ENCODE data around the gene RCAN1. TPM values are rescaled to one million over a fixed set of nuclear protein-coding genes. Genes with fewer than 3 reads are reported as not detected.
"Not testable (repeated sequence)": the region's sequence is repeated elsewhere in the genome, so short reads cannot be mapped to it uniquely, and the experiment has no call there.

RCAN1 gene
- total RNA-seq, 1 experiment from 2014 or later: 66.9 TPM

DNA sequence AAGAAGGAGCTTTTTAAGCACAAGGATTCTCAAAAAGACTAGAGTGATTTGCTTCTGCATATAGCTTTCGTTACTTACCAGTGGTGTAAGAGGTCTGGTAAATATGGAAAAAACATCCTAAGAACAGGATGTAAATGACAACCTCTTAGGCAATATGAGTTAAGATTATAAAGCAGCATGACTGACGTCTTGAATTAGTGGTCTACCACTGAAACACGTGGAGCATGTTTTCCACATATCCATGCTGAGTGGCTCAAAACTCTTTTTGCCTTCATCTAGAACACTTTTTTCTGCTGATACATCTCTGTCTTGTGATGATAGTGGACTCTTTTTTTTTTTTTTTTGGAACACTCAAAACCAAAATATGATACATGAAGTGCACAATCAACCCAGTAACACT is 44.6 kb downstream of the RCAN1 start:
- DNase-seq (ENCODE audit: low read depth): no peak

DNA sequence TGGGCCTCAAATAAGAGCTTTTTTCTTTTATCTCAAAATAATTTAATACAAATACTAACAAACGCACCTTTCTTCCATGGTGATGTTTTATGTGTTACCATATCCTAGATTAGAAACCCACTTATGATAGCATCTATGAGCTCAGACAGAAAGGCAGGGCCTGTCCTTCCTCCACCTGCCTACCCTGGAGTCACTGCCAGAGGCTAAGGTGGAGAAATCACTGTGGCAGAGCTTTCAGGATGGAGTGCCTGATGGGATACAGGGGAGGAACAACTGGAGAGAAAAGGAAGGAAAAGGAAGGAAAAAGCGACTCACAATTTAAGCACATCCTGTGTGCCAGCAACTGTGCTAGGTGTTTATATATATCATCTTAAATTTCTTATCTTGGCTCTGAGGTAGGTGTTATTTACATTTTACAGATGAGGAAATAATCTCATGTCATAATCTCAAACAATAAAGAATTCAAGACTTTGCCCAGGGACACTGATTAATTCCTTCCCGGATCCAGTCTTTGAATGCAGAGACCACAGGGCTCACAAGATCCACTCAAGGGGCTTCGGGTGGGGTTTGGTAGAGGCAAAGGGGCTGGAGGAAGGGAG is 45.4 kb downstream of the RCAN1 start:
- no peak for DNase-seq (ENCODE audit: low read depth)

DNA sequence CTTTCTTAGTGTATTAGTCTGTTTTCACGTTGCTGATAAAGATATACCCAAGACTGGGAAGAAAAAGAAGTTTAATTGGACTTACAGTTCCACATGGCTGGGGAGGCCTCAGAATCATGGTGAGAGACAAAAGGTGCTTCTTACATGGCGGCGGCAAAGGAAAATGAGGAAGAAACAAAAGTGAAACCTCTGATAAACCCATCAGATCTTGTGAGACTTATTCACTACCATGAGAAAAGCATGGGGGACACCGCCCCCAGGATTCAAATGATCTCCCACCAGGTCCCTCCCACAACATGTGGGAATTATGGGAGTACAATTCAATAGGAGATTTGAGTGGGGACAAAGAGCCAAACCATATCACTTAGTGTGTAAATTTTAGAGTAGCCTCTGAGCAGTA is 46.1 kb downstream of the RCAN1 start:
- DNase-seq (ENCODE audit: low read depth): not testable (repeated sequence)

DNA sequence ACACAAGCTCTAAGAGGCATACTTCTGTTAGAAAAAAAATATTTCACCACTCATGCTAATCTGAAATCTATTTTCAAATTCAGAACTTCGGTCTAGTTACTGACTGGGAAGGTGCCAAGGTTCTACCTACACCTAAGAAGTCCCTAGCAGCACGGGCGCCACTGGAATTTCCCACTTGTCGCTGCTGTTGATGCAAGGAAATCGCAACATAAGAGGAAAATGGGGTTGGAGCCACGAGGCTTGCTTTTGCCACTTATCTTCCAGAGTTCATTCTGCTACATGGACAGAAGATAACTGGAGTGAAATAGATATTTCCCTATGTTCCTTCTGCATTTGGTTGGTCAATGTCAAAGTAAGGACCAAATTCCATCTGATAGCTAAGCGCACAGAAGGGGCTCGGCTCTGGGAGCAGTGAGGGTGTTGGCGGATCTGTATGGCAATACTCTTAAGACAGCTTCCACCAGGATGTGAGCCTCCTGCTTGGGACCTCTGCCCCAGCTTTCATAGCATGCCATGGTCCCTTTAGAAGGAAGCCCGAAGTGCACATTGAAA is 47.2 kb downstream of the RCAN1 start:
- no peak for DNase-seq (ENCODE audit: low read depth)

DNA sequence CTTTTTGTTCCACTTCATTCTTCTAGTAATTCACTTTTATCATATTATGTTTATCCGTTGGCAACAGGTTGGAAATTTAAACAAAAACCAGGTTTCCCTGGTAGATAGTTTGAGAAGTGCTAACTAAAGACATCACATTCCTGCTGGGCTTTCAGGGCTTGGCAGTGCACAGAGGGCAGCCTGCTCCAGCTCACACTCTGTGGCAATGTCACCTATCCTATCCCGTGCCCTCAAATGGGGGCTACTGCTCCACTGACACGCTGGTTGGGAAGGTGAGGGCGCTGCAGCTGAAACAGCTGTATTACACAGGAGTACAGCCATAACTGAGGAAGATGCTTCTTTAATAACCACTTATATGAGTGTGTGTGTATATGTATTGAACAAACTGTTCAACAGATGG is 49.7 kb downstream of the RCAN1 start:
- DNase-seq (ENCODE audit: low read depth): no peak

DNA sequence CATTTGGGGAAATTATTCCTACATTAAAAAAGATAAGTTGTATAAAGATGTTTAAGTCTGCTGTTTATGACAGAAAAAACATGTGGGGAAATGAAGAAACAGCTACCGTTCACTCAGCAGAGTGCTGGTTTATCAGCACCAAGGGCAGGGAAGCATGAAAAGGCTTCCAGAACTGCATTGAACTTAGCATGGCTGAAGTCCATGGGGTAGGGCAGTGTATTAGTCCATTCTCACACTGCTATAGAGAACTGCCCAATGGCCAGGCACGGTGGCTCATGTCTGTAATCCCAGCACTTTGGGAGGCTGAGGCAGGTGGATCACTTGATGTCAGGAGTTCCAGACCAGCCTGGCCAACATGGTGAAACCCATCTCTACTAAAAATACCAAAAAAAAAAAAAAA is 51.5 kb downstream of the RCAN1 start:
- not testable (repeated sequence) for DNase-seq (ENCODE audit: low read depth)

DNA sequence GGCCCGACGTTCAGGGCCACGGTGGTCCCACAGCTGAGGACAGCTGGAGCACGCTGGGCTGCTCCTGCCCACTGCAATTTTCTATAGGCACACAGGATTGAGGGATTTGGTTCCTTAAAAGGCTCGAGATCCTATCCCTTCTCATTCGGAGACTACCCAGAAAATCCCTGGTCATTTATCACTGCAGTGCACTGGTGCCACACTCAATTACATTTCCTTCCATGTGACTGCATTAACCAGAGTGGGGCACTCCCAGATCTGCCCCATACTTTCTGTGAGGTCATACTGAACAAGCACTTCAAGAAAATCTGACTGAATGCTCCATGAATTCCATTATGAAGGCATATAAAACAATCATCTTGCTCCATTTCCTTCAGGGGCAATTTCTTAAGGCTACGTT is 53.1 kb downstream of the RCAN1 start:
- DNase-seq (ENCODE audit: low read depth): no peak

DNA sequence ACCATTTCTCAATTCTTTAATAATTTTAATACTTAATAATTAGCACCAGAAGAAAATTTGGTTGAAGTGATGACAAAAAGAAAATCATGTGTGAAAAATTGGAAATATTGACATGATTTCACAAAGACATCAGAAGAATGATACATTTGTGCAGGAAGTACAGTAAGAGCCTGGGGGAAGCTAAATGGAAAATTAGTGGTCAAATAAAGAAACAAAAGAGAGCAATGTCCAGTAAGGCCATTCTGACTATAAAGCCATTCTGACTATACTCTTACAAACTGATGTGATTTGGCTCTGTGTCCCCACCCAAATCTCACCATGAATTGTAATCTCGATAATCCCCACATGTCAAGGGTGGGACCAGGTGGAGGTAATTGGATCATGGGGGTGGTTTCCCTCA is 54.3 kb downstream of the RCAN1 start:
- no peak for DNase-seq (ENCODE audit: low read depth)

DNA sequence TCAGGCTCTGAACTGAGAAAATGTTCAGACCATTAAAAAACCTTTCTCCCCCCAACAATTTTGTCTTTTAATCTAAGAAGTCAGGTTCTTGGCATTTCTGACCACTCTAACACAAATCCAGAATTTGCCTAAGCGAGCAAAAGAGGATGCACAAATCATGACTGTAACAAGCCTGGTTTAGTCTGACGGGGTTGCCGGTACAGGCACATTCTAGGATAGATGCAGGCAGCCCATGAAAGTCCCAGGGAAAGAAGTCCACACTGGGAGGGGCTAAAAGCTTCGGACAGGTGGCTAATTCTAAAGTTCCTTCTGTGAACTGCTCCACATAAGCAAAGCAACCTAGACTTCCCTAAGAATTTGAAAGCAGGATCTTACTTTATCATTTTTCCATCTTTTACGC is 54.9 kb downstream of the RCAN1 start:
- no peak for DNase-seq (ENCODE audit: low read depth)

DNA sequence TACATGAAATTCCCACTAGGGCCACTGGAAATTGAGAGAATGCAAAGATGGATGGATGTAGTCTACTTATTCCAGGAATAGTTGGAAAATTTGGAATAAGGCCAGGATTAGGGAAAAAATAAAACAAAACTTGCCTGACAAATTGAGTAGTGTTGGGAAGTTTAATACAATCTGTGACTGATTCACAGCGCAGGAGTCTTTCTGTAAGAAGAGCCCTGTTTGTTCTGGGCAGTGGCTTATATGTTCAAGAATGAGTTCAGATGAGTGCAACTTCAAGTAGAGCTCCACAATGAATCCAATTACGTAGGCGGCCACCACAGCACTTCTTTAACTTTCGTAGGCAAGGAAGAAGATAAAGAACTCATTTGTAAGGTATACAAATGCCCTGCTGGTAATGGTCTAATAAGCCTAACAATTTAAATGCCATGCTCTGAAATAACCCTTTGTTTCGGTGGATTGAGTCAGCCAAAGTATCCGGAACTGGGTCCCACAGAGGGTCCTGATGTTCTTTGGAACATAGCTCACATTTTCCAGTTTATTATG is 55.8 kb downstream of the RCAN1 start:
- DNase-seq (ENCODE audit: low read depth): no peak

DNA sequence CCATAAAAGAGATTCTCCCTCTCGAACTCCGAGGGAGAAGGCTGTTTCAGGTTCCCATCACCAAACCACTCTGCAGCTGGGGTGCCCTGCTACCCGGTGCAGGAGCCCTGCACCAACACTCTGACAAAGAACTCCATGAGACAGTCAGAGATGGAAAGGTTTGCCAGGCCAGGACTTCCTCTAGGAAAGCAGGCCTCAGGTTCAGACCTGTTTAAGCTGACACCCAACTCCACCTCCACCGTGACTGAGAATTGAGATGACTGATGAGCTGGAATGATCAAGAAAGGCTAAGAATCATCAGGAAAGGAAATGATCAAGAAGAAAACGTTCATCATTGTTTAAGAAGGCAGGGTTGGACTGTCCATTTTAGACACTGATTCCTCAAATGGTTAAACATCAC is 56.7 kb downstream of the RCAN1 start:
- no peak for DNase-seq (ENCODE audit: low read depth)

DNA sequence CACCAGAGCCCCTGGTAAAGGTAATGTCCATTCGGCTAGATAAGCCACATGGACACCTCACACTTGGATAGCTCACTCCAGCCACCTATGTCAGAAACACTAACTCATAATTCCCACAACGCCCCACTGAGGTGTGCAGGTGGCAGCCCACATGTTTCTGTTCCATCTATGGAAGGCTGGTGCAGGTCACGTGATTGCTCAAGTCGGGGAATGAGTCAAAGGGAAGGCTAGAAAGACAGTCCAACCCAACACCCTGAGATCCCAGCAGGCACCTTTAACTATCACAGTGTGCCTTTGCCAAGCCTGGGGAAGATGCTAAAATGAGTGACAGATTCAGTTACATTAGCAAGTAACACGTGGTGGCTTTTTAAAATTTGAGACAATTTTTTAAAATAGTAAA is 57.7 kb downstream of the RCAN1 start:
- DNase-seq (ENCODE audit: low read depth): no peak

DNA sequence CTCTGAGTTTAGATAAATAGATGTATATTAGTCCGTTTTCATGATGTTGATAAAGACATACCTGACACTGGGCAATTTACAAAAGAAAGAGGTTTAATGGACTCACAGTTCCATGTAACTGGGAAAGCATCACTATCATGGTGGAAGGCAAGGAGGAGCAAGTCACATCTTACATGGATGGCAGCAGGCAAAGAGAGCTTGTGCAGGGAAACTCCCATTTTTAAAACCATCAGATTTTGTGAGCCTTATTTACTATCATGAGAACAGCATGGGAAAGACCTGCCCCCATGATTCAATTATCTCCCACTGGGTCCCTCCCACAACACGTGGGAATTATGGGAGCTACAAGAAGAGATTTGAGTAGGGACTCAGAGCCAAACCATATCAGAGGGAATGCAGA is 60.2 kb downstream of the RCAN1 start:
- not testable (repeated sequence) for DNase-seq (ENCODE audit: low read depth)

DNA sequence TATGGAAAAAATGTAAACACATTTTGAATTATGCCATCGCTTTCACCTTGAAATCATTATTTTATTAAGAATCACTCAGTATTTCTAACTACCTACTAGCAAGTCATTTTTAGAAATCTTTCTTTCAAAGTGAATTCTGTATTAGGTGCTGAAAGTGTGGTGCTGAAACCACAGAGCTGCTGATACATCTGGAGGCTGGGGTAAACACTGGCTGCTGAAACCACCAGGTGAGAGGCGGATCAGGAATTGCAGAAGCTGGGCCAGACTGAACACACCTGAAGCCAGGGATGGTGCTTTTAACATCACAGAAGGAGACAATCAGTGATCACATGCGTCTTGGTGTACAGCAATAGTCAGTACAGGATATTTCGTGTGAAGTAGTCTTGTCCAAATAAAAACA is 60.7 kb downstream of the RCAN1 start:
- no peak for DNase-seq (ENCODE audit: low read depth)

DNA sequence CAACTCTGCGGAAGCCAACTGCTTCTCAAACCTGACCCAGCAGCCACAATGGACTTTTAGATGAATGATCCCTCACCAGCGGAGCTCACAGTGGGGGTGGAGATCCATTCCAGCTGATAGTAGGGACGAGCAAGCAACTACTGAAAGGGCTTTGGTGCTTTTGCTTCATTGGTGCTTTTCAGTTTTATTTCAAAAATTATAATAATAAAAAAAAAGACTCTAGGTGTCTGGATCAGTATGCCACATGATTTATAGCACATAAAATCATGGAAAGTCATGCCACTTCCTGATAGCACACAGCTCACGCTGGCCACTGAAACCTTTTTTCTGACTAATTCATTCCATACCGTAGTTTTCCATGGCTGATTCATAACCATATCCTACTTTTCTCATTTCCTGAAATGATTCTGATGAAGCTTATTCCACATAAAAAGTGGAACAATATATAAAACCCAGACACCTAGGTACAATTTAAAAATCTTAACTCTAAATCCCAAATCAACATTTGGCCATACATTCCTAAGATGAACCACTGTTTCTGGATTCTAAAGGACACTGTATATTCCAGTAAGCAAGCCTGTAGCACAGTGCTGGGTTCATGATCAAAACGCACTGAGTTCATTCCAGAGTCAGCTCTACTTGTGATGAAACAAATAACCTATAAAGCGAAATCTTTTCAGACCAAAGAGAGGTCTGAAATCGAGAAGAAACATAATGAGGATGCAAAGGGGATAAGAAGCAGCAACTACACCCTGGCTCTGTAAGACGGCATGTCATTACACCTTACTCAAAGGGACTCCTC is 61.6 kb downstream of the RCAN1 start:
- DNase-seq (ENCODE audit: low read depth): peak; percentile 78

DNA sequence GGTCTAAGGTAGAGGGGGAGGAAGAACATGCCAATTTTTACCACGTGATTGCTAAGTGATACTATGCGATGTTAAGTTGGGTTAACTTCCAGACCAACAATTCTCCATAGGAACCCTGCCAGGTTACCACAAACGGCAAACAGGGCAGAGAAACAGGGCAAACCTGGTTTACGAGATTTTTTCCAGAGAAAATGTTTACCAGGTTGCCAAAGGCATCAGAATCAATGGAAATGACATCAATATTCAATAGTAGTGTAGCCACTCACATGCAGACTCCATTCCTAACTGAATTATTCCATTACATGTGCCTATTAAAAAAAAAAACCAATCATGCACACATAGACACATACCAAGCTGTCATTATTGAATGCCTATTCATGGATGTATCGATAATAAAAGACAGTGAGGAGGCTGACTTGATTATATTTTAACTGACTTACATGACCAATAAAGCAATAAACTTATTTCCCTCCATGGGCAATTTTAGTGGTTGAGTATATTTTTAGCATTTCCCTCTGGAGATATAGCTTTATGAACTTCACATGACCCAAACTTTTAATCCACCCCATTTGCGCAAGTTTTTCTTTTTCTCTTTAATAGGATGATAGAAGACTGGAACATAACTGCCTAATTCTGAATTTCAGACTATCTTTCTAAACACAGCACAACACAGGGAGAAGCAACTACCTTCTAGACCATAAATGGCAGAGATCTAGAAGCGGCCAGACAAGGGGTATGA is 62.4 kb downstream of the RCAN1 start:
- DNase-seq (ENCODE audit: low read depth): no peak

DNA sequence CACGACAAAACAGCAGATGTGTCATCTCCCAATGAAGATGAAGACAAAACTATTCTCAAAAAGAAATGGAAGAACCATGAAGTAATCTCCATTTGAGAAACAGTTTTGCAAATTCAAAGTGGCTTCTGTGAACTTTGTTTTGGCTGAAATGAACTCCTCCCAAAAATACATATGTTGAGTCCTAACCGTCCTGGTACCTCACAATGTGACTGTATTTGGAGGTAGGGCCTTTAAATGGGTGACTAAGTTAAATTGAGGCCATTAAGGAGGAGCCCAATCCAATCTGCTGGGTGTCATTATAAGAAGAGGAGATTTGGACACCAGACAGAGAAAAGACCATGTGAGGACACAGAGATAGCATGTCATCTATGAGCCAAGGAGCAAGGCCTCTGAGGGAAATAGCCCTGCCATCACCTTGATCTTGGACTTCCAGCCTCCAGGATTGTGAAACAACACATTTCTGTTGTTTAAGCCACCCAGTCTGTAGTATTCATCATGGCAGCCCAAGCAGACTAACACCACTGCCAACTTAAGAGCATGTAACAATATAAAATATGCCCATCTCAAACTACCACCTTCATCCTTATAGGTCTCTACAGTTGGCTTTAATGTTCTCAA is 64.6 kb downstream of the RCAN1 start:
- no peak for DNase-seq (ENCODE audit: low read depth)

DNA sequence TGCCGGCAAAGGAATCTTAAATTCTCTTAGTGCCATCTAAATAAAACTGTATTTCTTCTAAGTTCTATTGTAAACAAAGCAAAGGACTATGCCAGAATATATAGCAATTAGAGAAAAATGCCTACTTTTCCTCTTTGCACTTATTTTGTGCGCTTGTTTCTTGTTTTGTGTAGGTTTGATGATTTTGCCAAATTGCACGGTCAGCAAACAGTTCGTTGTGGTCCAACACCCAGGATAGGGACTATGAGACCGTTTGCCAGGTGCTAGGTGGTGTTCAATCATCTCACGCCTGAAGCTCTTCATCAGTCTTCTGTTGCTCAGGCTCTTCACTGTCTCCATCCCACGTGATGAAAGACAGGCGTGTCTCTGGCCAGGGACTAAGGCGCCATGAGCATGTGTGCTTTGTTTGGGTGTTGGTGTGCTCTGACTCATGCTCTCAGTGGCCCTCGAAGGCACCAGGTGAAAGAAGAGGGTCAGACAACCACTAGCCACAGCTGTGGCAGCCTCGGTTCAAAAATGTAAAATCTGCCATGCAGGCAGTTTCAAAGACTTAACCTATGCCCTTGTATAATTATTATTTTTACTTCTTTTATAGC is 66.0 kb downstream of the RCAN1 start:
- DNase-seq (ENCODE audit: low read depth): no peak

DNA sequence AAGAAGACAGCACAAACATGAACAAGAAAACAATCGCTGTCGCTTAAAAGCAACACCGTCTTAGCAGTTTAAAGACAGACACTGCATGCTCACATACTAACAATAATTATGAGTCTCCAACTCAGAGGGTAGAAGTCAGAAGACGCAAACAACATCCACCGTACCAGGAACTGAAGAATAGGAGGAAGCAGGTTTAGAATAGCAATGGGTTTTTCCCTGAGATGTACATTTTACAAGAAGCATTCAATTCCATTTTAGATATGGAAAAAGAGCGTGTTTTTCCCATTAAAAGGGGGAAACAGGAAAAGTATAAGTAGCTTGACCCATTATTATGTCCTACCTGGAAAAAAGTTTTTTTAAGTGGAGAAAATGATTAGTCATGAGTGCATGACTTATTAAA is 68.4 kb downstream of the RCAN1 start:
- no peak for DNase-seq (ENCODE audit: low read depth)

DNA sequence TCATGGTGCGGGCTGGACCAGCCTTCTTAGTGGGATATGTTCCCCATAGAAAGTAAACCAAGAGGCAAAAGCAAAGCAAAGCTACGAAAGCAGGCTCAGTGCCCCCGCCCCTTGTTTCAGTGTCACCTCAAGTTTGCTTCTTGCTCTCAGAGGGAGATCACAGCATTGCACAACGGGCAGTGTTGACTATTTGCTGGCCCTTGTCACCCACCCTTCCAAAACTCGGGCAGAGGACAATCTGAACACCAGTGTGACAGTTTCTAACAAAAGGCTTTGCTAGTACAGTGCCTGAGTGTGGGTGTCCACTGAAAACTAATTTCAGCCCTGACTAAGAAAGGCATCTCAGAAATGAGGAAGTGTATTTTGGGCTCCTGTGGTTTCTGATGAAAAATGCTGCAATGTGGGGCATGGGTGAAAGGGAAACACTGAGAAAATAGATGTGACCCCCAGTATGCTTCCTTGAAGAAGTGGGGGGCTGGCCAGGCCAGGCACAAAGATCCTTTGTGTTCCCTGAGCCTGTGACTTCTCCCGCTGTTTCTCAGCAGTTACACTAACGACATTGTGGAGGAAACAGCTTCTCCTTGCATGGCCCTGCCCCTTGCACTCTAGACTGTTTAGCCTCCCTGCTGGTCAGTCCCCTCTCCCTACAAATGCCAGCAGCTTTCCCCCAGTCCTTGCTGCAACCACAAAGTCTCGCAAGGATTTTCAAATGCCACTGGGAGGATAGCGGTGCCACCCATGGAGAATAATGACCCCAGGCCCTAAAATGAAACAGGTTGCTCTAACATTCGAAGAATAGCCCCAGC is 69.6 kb downstream of the RCAN1 start:
- peak; percentile 62 for DNase-seq (ENCODE audit: low read depth)

DNA sequence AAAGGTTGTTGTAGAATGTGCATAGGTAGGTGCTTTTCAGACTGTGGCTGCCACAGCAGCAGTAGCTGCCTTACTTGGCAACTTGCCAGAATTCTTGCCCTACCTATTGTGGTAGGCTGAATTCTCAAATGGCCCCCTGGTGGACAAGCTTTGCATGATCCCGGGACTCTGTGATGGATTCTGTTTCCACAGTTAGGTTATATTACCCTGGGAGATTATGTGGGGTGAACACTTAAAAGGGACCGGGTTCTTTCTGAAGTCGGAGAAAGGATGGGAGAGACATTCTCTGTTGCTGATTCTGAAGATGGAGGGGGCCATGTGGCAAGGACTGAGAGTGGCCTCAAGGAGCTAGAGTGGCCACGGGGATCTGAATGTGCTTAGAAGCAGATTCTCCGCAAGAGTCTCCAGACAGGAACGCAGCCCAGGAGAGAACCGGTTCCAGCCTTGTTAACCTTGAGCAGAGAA is 70.8 kb downstream of the RCAN1 start:
- peak; percentile 82 for DNase-seq (ENCODE audit: low read depth)

All from Daoy (cell line).